Measurements from ENCODE around the gene BCL11B.

The BCL11B gene

GRCh38 chr14:99177046-99177655, 94.8 kb downstream of the BCL11B start:
- DNase-seq = no peak

DNA sequence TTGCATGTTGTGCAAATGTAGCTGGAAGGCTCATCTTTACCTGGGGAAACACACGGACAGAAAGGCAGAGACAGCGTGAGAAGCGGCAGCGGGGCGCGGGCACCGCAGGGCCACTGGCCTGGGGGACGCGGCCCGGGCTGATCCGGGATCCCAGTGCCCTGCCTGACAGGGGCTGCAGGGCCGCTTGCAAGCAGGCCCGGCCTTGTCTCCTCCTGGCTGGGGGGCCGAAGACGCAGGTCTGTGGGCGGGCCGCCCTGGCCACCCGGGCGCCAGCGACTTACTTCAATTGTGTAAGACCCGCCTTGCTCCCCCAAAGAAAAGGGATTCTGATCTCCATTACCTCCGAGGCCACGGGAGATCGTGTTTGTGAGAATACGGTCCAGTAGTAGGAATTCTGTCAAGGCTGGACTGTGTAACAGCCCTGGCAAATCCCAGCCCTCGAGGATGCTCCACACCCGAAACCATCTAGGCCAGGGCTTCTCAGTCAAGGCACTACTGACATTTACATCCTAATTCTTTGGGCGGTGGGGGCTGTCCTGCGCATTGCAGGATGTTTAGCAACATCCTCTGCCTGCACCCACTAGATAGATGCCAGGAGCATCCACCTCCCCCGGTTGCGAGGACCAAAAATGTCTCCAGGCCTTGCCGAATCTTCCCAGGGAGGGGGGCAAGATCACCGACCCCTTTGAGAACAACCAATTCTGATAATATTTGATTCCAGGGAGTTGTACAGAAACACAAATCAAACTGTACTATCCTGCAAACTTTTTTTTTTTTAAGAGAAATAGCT, 95.6 kb downstream of the BCL11B start:
- DNase-seq = no peak

DNA sequence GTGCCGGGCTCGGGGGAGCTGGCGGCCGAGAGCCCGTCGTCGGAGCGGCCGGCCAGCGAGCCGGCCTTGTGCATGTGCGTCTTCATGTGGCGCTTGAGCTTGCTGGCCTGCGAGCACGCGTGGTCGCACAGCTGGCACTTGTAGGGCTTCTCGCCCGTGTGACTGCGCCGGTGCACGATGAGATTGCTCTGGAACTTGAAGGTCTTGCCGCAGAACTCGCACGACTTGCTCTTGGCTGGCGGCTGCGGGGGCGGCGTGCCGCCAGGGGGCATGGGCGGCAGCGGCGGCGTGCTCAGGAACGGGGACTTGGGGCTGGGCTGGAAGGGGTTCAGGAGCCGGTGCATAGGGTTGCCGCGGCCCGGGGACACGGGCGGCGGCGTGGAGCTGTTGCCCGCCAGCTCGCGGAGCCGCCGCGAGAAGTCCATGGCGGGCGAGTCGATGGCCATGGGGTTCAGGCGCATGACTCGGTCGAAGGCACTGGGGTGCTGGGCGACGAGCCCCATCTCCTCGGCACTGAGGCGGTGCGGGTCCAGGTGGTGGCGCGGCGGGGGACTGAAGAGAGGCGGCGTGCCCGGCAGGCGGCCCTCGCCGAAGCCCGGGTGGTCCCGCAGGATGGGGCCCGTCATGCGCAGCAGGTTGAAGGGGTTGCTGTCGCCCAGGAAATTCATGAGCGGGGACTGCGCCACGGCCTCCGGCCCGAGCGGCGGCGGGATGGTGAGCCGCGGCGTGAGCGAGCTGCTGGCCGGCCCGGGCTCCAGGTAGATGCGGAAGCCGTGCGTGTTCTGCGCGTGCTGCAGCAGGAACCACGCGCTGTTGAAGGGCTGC, 96.5 kb downstream of the BCL11B start:
- no peak for DNase-seq

DNA sequence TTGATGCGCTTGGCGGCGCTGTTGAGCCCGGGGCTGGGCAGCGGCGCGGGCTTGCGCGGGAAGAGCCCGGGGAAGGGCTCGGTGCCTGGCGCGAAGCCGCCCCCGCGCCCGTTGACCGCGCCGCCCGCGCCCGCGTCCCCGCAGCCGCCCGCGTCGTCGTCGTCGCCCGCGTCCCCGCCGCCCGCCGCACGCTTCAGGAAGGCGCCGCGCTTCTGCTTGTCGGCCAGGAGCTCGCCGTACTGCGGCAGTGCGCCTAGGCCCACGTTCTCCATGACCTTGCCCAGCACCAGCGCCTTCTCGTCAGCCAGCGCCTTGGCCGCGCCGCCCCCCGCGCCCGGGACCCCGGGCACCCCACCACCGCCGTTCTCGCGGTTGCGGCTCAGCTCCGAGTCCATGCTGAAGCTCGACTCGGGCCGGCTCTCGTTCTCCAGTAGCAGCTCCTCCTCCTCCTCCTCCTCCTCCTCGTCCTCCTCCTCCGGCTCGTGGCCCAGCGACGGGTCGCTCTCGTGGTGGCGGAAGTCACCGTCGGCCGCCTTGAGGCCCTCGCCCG, 97.2 kb downstream of the BCL11B start:
- no peak for DNase-seq

DNA sequence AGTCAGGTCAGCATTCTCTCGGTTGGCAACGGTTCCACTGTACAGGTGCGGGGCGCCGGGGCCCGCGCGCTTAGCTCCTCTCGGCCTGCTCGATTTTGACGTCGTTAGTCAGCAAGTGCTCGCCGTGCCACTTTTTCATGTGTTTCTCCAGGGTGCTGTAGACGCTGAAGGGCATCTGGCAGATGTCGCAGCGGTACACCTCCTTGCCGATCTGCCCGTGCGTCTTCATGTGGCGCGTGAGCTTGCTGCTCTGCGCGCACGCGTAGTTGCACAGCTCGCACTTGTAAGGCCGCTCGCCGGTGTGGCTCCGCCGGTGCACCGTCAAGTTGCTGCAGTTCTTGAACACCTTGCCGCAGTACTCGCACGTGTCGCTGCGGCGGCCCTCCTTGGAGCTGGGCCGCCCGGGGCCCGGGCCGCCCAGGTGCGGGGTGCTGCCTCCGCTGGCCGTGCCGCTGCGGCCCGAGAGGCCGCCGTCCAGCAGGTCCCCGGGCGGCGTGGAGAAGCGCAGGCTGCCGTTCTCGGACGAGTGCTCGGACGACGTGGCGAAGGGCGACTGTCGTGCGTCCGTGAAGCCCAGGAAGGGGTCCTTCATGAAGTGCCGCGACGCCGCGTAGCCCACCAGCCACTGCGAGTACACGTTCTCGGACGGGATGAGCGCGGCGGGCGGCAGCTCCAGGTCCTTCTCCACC, 97.8 kb downstream of the BCL11B start:
- no peak for DNase-seq

DNA sequence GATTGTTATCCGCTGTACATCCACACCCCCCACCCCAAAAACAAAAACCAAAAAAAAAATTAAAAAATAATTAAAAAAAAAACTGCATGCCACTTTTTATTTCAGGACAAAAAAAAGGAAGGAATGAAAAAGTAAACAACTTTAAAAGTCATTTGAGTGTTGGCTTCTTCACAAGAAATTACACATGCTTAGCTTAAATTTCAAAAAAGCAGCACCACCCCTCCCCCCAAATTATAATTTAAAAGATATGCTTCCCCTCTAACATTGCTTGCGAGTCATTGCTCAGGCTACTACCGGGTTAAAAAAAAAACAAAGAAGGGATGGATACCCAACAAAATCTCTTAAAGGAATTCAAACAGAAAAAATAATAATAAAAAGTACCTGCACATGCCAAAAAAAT, 98.5 kb downstream of the BCL11B start:
- no peak for DNase-seq

GRCh38 chr14:99173086-99173485, 98.9 kb downstream of the BCL11B start:
- no peak for DNase-seq

DNA sequence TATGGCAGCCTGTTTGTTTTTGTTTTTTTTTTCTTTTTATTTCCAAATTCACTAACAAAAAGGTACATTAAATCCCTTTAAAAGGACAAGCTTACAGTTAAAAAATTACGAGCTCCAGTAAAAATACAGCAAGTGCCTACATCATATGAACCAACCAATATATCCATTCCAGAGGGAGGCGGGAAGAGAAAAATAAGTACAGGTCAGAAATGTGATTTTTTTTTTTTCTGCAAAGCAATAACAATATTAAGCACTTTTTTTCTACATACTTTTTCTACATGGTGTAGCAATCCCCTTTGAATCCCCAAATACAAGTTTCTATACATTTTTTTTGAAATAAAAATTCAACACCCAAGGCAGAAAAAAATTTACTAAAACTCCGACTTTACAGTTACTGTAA, 100.6 kb downstream of the BCL11B start:
- no peak for DNase-seq

DNA sequence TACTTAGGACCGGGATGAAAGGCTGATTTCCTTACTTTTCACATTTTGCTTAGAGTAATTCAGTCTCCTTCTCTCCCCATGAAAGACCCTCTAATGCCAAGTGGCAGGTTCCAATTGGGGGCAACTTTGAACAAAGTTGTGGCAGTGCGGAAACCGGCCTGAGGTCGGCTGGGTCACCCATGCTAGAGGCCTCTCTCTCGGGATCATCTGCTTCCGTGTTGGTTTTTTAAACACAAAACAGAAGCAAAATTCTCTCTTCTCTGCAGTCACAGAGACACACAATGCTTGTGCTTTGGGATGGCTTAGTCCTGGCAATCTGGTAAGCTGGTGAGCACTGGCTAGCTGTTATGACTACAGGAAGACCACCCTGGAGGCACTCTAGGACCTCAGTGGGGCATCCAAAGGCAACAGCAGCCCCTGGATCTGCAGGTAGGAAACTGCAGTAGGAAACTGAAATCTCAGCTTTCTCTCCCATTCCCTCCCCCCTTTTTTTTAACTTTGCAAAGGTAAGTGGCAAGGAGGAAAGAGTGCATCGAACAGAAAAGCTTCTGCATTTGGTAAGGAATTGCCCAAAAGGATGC, 102.1 kb downstream of the BCL11B start:
- no peak for DNase-seq

DNA sequence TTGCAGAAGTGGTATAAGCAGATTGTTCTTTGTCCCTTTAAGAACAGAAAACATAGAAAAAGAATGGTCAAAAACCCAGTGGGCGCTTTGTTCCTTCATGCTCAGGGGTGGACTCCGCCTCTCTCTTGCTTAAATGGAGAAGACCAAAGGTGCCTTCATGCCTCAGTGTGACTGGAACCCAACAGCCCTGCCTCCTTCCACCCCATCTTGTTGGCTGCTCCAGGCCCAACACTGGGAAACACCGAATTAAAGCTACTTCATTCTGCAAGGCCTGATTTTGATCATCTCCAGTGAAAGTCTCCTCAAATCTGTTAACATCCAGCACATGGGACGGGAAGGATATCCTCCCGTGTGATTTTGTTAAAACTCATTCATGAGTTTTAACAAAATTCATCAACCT, 103.7 kb downstream of the BCL11B start:
- no peak for DNase-seq

DNA sequence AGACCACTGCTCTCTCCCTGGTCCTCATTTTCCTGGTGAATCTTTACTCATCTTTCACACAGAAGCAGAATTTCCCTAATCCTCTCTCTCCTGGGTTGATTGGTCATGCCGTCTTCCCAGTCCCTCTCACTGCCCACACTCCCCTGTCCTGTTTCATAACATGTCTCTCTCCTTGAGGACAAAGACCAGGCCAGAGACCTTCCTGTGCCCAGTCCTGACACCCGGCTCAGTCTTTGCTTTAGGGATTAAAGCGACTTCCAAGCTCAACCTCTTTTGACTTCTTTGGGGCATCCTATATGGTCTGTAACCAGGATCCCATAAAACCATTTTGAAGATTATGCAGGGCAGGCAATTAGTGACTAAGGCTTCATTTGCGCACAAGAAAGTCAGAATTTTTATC, 105.5 kb downstream of the BCL11B start:
- no peak for DNase-seq

DNA sequence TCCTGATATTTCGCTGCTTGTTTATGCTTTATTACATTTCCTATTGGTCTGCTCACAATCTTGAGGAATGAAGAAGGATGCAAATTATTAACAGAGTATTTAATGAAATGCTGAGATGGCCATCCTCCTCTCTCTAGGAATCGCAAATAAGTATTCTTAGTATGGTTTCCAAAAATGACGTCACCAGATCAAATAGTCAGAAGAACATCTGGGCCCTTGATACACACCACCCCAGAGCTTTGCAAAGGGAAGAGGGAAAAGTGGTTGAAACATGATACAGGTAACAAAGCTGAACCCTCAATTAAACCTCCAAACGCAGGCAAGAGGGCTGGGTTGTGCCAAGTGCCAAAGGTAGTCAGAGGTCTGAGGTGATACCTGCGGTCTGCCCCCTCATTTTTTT, 107.3 kb downstream of the BCL11B start:
- DNase-seq = no peak

- DNase-seq = no peak
Measured at GRCh38 chr14:99163446-99163845, 108.6 kb downstream of the BCL11B start.

DNA sequence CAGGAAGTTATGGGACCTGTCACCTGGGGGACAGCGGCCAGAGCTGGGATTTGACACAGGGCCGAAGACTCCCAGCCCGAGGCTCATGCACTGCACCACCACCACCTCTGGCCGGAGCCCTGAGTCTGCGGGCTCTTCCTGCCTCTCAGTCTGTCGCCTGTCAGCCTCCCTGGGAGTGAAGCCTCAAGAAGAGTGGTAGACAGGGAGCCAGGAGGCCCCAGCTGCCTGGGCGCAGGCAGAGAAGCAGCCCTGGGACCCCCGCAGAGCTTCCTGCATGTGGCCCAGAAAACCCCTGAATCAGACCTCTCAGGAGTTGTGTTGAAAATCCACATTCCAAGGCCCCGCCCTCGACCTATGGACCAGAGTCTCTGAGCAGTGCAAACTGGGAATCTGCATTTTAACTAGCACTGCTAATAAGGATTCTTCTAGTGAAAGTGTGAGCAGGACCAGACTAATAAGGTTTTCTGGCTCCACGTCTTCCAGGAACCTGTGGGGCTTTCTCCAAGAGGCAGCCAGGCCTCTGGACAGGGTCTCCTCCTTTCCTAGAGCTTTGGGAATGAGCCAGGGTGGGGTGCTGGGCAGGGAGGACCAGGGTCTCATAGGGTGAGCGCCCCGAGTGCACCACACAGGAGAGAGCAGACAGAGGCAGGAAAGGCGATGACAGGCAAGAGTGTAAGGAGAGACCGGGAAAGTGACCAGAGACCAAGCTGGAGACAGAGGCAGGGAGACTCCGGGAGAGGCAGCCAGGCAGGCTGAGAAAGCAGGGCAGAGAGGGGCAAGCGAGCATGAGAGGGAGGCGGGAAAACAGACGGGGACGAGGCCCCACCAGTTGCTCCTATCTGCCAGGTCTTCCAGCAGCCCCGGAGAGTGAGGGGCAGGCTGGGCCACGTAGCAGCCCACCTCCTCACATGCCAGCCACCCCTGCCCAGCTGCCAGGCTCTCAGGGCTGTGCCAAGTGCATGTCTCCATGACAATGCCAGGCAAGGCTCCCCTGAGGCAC, 112.4 kb downstream of the BCL11B start:
- no peak for DNase-seq

- DNase-seq = no peak
Measured at GRCh38 chr14:99158646-99159165, 113.3 kb downstream of the BCL11B start.

DNA sequence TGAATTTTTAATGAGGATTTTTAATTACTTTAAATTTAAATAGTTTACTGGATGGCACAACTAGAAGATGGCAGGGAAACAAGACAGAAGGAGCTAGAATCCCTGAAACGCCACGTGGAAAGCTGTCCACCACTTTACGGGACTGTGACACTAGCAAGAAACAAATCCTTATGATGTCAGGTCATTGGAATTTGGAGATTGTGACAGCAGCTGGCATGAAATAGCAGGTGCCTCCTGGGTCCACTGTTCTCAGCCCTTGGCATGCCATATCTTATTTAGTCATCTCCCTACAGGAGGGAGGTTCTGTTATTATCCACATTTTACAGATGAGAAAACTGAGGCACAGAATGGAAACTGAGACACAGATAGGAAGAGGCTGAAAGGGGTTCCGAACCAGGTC, 113.8 kb downstream of the BCL11B start:
- no peak for DNase-seq

DNA sequence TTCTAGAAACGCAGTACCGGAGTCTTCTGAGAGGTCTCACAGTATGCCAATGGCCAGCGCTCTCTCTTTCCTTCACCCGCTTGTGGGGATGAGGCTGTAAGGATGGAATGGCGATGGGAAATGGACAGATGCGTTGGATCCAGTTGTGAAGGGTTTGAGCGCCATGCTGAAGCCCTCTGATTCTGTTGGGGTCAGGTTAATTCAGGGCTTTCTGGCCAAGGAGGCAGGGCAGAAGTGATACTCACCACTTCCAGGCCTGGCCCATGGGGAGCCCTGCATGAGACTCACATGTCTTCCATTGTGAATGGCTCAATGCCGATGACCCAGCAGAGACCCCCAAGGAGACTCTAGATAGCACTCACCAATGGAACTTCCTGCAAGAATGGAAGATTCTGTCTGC, 114.3 kb downstream of the BCL11B start:
- no peak for DNase-seq

DNA sequence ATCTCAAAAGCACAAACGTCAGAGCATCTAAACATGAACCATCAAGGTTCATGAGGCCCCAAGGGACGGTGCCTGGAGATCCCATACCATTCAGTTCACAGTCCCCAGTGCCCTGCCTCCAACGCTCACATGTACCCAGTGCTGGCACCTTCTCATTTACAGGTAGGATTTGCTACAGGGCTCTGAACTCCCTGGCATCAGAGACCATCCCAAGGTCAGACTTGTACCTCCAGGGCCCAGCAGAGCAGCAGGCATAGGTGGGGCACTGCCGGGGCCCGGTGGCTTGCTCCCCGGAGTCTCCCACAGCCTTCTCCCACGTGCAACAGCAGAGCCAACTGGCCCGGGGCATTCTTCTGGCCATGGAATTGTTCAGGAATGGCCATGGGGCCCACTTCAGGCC, 114.8 kb downstream of the BCL11B start:
- DNase-seq = no peak

GRCh38 chr14:99156814-99157213, 115.2 kb downstream of the BCL11B start:
- DNase-seq = no peak

DNA sequence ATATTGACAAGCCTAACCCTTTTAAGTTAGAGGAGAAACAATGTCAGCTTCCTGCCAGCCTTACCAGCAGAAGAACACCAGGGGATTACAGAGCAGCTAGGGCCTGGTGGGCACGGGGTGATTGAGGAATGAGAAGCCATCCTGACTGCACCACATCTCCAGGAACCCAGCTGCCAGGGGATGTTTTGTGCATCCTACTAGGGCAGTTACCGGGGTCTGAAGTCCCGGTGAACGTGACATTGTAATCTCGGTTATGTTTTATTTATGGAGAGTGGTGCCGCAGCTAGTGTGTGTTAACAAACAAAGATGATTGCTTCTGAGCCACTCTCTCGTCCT, 115.9 kb downstream of the BCL11B start:
- no peak for DNase-seq
